Measurements from ENCODE around the gene SLPI. TPM values are rescaled to one million over a fixed set of nuclear protein-coding genes. Genes with fewer than 3 reads are reported as not detected.
A peak's percentile ranks its signal among the peaks of the same experiment; 100 is the strongest.

SLPI gene
- total and polyA plus RNA-seq, 10 donors: 2.9 to 26.9 (median 8.7) TPM

DNA sequence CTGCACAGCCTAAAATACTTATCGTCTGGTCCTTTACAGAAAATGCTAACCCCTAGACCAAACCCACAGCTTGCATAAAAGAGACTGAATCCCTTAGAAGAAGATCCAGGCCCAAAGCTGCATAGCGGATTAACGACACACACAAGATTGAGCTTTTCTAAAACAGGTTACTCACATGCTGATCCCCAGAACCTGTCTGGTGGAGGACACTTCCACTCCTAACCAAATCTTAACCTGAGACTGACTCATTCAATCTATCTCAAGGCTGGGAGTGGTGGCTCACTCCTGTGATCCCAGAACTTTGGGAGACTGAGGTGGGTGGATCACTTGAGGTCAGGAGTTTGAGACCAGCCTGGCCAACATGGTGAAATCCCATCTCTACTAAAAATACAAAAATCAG is 2.8 kb upstream of the SLPI start:
- DNase-seq: no peak
- WGBS, 5 donors: 75 to 96% (median 81%) methylated on average over 3 of the region's 3 CpGs
- no peak overlapping the region for H3K27ac ChIP-seq
- TF ChIP-seq POLR2AphosphoS5 (IDR thresholded peaks at IDR 0.05) (no peak), POLR2A (IDR thresholded peaks at IDR 0.05) (no peak)
- TF ChIP-seq, protein P1, sequence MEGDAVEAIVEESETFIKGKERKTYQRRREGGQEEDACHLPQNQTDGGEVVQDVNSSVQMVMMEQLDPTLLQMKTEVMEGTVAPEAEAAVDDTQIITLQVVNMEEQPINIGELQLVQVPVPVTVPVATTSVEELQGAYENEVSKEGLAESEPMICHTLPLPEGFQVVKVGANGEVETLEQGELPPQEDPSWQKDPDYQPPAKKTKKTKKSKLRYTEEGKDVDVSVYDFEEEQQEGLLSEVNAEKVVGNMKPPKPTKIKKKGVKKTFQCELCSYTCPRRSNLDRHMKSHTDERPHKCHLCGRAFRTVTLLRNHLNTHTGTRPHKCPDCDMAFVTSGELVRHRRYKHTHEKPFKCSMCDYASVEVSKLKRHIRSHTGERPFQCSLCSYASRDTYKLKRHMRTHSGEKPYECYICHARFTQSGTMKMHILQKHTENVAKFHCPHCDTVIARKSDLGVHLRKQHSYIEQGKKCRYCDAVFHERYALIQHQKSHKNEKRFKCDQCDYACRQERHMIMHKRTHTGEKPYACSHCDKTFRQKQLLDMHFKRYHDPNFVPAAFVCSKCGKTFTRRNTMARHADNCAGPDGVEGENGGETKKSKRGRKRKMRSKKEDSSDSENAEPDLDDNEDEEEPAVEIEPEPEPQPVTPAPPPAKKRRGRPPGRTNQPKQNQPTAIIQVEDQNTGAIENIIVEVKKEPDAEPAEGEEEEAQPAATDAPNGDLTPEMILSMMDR (IDR thresholded peaks at IDR 0.05 in 8 of 11, conservative IDR thresholded peaks at IDR 0.05 in 3 of 11): no peak
- peaks cover 0 to 64% (median 0%) of the 10 kb centered on the region in 7 donors for H3K27me3 ChIP-seq (replicated peaks in 1 of 7)
- H3K9me3 ChIP-seq: no peaks in the 10 kb centered on the region
- no peak overlapping the region for H3K4me3 ChIP-seq
- H3K4me1 ChIP-seq: peaks cover 0 to 17% (median 4%) of the 10 kb centered on the region in 6 donors
- H3K36me3 ChIP-seq: no peaks in the 10 kb centered on the region
- intact Hi-C loops (cut with DNase I; ENCODE audit: low total_unique reads): no loop called here

- Histone ChIP-seq H3K36me3 (no peaks in the 10 kb centered on the region), H3K4me3 (peak overlapping the region in 1 of 8 donors; percentile 10), H3K9me3 (no peaks in the 10 kb centered on the region), H3K27me3 (replicated peaks in 1 of 7) (peaks cover 0 to 54% (median 4%) of the 10 kb centered on the region in 7 donors), H3K4me1 (peaks cover 0 to 17% (median 4%) of the 10 kb centered on the region in 6 donors), H3K27ac (peak overlapping the region in 4 of 8 donors; percentile 74 to 84 (median 79))
- intact Hi-C loops (cut with DNase I; ENCODE audit: low total_unique reads): no loop called here
- TF ChIP-seq POLR2A (IDR thresholded peaks at IDR 0.05) (no peak), POLR2AphosphoS5 (IDR thresholded peaks at IDR 0.05) (no peak)
- TF ChIP-seq, protein P1 (IDR thresholded peaks at IDR 0.05 in 8 of 11, conservative IDR thresholded peaks at IDR 0.05 in 3 of 11): no peak
- DNase-seq: no peak
- WGBS, 5 donors: 80 to 90% (median 83%) methylated on average over 4 of the region's 4 CpGs
These were observed 1.1 kb downstream of the SLPI start for GRCh38 chr20:45253261-45253660.

GRCh38 chr20:45251884-45252560 is 2.3 kb downstream of the SLPI start:
- H3K27ac ChIP-seq: peak overlapping the region in 1 of 8 donors; percentile 11

GRCh38 chr20:45248609-45249008 is 5.8 kb downstream of the SLPI start:
- Histone ChIP-seq H3K27me3 (replicated peaks in 1 of 7) (peaks cover 0 to 75% (median 16%) of the 10 kb centered on the region in 7 donors), H3K4me1 (peaks cover 0 to 12% (median 0%) of the 10 kb centered on the region in 6 donors), H3K27ac (no peak overlapping the region), H3K4me3 (no peak overlapping the region), H3K9me3 (no peaks in the 10 kb centered on the region), H3K36me3 (no peaks in the 10 kb centered on the region)
- intact Hi-C loops (cut with DNase I; ENCODE audit: low total_unique reads): no loop called here
- TF ChIP-seq POLR2AphosphoS5 (IDR thresholded peaks at IDR 0.05) (no peak), POLR2A (IDR thresholded peaks at IDR 0.05) (no peak)
- TF ChIP-seq, protein P1 (IDR thresholded peaks at IDR 0.05 in 8 of 11, conservative IDR thresholded peaks at IDR 0.05 in 3 of 11): no peak
- no peak for DNase-seq

More at GRCh38 chr20:45251884-45252560, 2.3 kb downstream of the SLPI start:
- Histone ChIP-seq H3K4me3 (no peak overlapping the region), H3K4me1 (peaks cover 0 to 17% (median 4%) of the 10 kb centered on the region in 6 donors), H3K9me3 (no peaks in the 10 kb centered on the region), H3K27me3 (replicated peaks in 1 of 7) (peaks cover 0 to 67% (median 5%) of the 10 kb centered on the region in 7 donors), H3K36me3 (no peaks in the 10 kb centered on the region)
- 32 to 45% (median 35%) methylated on average over 5 of the region's 5 CpGs for WGBS, 5 donors
- DNase-seq: no peak
- no peak for TF ChIP-seq POLR2AphosphoS5 (IDR thresholded peaks at IDR 0.05)
- TF ChIP-seq, protein P1 (IDR thresholded peaks at IDR 0.05 in 8 of 11, conservative IDR thresholded peaks at IDR 0.05 in 3 of 11): no peak
- no peak for TF ChIP-seq POLR2A (IDR thresholded peaks at IDR 0.05)
- intact Hi-C loops (cut with DNase I; ENCODE audit: low total_unique reads): no loop called here

Measured in spleen (tissue), 11 donors.